ENCODE measurements around the gene SH3RF1. TPM values are rescaled to one million over a fixed set of nuclear protein-coding genes. Genes with fewer than 3 reads are reported as not detected.

Gene SH3RF1
- total RNA-seq, 4 donors from 2014 or later: 10.6 to 17.9 (median 13.3) TPM

DNA sequence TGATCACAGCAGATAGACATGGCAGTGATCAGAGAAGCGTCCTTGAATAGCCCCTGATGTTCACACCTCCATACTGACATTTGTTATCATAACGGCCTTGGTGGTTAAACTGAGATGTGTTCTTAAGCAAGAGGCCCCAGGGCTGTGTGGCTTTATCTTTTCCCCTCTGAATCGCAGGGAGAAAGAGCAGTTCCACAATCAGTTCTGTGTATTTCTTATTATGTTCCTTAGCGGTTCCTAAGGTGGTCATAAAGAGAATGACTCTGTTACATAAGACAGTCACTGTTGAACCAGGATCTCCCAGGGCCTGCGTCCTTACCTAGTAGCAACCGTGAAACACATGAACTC is 207.9 kb downstream of the SH3RF1 start:
- H3K36me3 ChIP-seq: no peaks in the 10 kb centered on the region
- WGBS, 2 donors: 42 to 45% methylated on average over 6 of the region's 6 CpGs
- H3K27ac ChIP-seq: peak overlapping the region in 3 of 4 donors; percentile 15 to 61 (median 58)
- H3K9me3 ChIP-seq: no peaks in the 10 kb centered on the region
- H3K4me3 ChIP-seq: no peak overlapping the region
- peaks cover 0 to 39% (median 7%) of the 10 kb centered on the region in 4 donors for H3K4me1 ChIP-seq
- DNase-seq (ENCODE audit: low spot score in 2 of 2): no peak
- TF ChIP-seq, protein P1, sequence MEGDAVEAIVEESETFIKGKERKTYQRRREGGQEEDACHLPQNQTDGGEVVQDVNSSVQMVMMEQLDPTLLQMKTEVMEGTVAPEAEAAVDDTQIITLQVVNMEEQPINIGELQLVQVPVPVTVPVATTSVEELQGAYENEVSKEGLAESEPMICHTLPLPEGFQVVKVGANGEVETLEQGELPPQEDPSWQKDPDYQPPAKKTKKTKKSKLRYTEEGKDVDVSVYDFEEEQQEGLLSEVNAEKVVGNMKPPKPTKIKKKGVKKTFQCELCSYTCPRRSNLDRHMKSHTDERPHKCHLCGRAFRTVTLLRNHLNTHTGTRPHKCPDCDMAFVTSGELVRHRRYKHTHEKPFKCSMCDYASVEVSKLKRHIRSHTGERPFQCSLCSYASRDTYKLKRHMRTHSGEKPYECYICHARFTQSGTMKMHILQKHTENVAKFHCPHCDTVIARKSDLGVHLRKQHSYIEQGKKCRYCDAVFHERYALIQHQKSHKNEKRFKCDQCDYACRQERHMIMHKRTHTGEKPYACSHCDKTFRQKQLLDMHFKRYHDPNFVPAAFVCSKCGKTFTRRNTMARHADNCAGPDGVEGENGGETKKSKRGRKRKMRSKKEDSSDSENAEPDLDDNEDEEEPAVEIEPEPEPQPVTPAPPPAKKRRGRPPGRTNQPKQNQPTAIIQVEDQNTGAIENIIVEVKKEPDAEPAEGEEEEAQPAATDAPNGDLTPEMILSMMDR (IDR thresholded peaks at IDR 0.05): no peak
- TF ChIP-seq POLR2A (IDR thresholded peaks at IDR 0.05) (no peak), EP300 (IDR thresholded peaks at IDR 0.05) (no peak)
- H3K27me3 ChIP-seq: no peaks in the 10 kb centered on the region

DNA sequence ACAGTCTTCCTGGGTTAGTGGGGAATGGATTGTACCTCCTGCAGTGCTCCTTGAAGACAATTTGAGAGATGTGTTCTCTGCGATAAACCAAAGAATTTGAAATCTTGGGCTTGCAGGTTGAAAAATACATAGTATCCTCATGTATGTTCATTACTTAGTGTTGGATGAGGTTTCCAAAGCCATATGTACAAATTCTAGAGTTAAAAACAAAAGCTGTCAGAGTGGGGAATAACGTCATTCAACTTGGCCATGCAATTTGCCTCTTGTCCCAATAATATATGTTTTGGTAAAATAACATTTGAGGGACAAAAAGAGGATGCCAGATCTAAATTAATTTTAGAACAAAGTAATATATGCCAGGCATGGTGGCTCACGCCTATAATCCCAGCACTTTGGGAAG is 209.4 kb downstream of the SH3RF1 start:
- Histone ChIP-seq H3K27ac (peak overlapping the region in 1 of 4 donors; percentile 75), H3K9me3 (no peaks in the 10 kb centered on the region), H3K4me1 (peaks cover 0 to 44% (median 7%) of the 10 kb centered on the region in 4 donors), H3K4me3 (no peak overlapping the region), H3K27me3 (no peaks in the 10 kb centered on the region), H3K36me3 (no peaks in the 10 kb centered on the region)
- TF ChIP-seq, protein P1 (IDR thresholded peaks at IDR 0.05): no peak
- TF ChIP-seq EP300 (IDR thresholded peaks at IDR 0.05) (no peak), POLR2A (IDR thresholded peaks at IDR 0.05) (no peak)
- DNase-seq (ENCODE audit: low spot score in 2 of 2): no peak
- 88 to 95% methylated on average over 3 of the region's 3 CpGs for WGBS, 2 donors

DNA sequence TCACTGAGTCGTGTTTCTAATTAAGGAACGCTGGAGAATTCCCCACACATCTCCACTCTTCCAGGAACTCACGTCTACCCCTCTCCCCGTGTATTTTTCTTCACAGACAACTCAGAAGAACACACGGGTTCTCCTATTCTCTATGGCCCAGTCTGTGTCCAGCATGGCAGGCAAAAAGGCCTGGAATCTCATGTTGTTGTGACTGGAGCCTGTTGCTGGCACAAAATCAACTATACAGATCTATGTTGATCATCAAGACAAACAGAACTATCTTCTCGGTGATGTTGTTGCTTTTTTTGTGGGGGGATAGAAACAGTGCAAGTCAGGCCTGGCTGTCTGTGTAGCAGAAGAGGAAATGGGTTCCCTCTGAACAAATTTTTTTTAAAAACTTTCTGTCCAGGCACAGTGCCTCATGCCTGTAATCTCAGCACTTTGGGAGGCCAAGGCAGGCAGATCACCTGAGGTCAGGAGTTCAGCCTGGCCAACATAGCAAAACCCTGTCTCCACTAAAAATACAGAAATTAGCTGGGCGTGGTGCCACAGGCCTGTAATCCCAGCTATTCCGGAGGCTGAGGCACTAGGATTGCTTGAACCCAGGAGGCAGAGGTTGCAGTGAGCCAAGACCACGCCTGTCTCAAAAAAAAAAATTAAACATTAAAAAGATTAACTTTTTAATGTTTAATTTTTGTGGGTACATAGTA is 210.2 kb downstream of the SH3RF1 start:
- no peak overlapping the region for H3K4me3 ChIP-seq

DNA sequence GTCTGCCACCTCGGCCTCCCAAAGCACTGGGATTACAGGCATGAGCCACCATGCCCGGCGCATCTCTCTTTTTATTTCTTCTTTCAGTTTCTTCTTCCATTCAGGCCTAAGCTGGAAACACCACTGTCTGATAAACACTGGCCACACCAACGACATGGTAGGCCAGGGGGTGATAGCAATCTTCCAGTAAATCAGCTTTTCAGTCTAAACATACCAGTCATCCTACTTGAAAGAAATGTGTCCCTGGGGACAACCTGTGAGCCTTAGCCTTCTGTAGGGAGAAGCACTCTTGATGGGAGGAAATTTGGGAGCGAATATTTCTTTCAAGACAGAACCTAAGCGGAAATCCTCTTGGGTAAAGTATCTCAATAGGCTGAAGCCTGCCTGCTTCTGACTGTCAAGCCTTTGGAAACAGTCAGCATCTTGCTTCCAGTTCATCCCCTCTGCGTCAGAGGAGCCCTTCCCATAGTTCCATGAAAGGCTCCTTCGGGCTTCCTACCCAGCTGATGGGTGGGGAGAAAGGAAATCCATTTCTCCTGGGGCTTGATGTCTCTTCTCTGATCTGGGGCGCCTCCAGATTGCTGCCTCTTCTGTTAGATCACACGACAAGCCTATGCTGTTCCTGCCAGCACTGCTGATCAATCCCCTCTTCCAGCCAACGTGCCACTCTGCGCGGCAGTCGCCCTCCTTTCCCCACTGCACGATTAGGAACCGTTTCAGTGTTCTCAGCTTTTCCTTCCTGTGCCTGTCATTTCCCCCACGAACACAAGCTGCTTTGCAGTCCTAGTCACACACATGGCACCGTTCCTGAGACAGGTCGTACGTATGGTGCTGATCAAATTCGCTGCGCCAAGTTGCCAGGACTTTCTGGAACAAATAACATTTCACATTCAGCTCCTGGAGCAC is 211.2 kb downstream of the SH3RF1 start:
- TF ChIP-seq, protein P1 (IDR thresholded peaks at IDR 0.05): no peak
- TF ChIP-seq POLR2A (IDR thresholded peaks at IDR 0.05) (no peak), EP300 (IDR thresholded peaks at IDR 0.05) (peak in 1 of 2 donors; percentile 54)
- no peaks in the 10 kb centered on the region for H3K9me3 ChIP-seq
- H3K4me1 ChIP-seq: peaks cover 0 to 44% (median 7%) of the 10 kb centered on the region in 4 donors
- DNase-seq (ENCODE audit: low spot score in 2 of 2): peak in 1 of 2 donors; percentile 30
- no peak overlapping the region for H3K4me3 ChIP-seq
- peak overlapping the region; percentile 26 to 87 (median 56) for H3K27ac ChIP-seq
- H3K36me3 ChIP-seq: no peaks in the 10 kb centered on the region
- H3K27me3 ChIP-seq: no peaks in the 10 kb centered on the region
- 67 to 74% methylated on average over 22 of the region's 22 CpGs for WGBS, 2 donors

More for the DNA sequence above, 210.2 kb downstream of the SH3RF1 start:
- Histone ChIP-seq H3K4me1 (peaks cover 0 to 44% (median 7%) of the 10 kb centered on the region in 4 donors), H3K9me3 (no peaks in the 10 kb centered on the region), H3K27me3 (no peaks in the 10 kb centered on the region), H3K36me3 (no peaks in the 10 kb centered on the region), H3K27ac (peak overlapping the region; percentile 32 to 87 (median 56))
- no peak for DNase-seq (ENCODE audit: low spot score in 2 of 2)
- 45 to 55% methylated on average over 9 of the region's 9 CpGs for WGBS, 2 donors
- TF ChIP-seq EP300 (IDR thresholded peaks at IDR 0.05) (no peak), POLR2A (IDR thresholded peaks at IDR 0.05) (no peak)
- TF ChIP-seq, protein P1 (IDR thresholded peaks at IDR 0.05): no peak

DNA sequence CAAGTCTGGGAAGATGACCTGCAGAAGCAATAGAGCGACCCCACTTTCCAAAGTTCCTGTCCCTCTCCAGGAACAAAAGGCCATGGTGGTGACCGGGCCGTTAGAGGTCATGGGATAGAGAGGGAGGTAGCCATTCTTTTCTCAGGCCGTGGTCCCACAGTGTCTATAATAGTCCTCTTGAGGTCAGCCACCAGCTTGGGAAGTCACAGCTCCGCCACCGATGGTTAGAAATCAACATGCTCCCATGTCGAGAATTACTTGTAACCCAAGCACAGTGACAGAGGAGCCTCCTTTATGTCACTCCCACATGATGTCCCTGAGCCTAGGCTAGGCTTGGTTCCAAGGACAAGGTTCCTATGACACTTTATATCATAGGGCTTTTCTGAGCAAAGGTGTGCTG is 212.4 kb downstream of the SH3RF1 start:
- Histone ChIP-seq H3K36me3 (no peaks in the 10 kb centered on the region), H3K4me3 (no peak overlapping the region), H3K27ac (no peak overlapping the region), H3K9me3 (no peaks in the 10 kb centered on the region), H3K4me1 (peaks cover 0 to 41% (median 7%) of the 10 kb centered on the region in 4 donors), H3K27me3 (no peaks in the 10 kb centered on the region)
- no peak for DNase-seq (ENCODE audit: low spot score in 2 of 2)
- TF ChIP-seq EP300 (IDR thresholded peaks at IDR 0.05) (no peak), POLR2A (IDR thresholded peaks at IDR 0.05) (no peak)
- TF ChIP-seq, protein P1 (IDR thresholded peaks at IDR 0.05): no peak
- WGBS, 2 donors: 77 to 78% methylated on average over 7 of the region's 7 CpGs
